SK-N-MC (cell line): Measurements from ENCODE around the gene MACROD2.

ENCODE experiments used
- EZH2 ChIP-seq: fragments of 200-600 bp; sonication (generic); IDR thresholded peaks from one replicate; pipeline ENCODE4 v1.6.1; 2017; ENCODE audit warnings: antibody characterized with exemption
- POLR2AphosphoS5 ChIP-seq: IDR thresholded peaks from 2 replicates; pipeline ENCODE4 v1.6.1; 2012; ENCODE audit warnings: mild to moderate bottlenecking, low read depth, low read length, borderline replicate concordance

- TF ChIP-seq POLR2AphosphoS5, result no peak
- TF ChIP-seq EZH2, result no peak
Measured at GRCh38 chr20:14935285-14935684, 940.0 kb downstream of the MACROD2 start.
